A673 (cell line): Measurements from ENCODE around the gene MSL3. TPM values are rescaled to one million over a fixed set of nuclear protein-coding genes. Genes with fewer than 3 reads are reported as not detected.

Experiments used
- BruUV-seq: library from RNA; stranded (reverse); fragments of 400-500 nt; replicated peaks from 2 replicates; lab custom pipeline; 2021; lab: Mats Ljungman, UMichigan
- CTCF ChIA-PET: fragments of 300-600 bp; sonication (Branson Sonifier 250); formaldehyde crosslinking; loops from one replicate; lab custom pipeline; 2022; ENCODE audit warnings: antibody characterized with exemption; lab: Charles Lee
- POLR2A ChIA-PET: fragments of 300-600 bp; sonication (Branson Sonifier 250); formaldehyde crosslinking; loops from one replicate; lab custom pipeline; 2022; ENCODE audit warnings: antibody characterized with exemption; ENCODE audit not compliant: low non-redundant PET; lab: Charles Lee
- DNase-seq: peaks from one replicate; pipeline ENCODE4 v3.0.0-alpha.2; 2015; ENCODE audit warnings: low spot score
- H3K27ac ChIP-seq: fragments of 200-600 bp; sonication (generic); 2 replicates; pipeline ENCODE4 v1.5.1; 2016; ENCODE audit warnings: mixed run types, low read depth, mild to moderate bottlenecking, mixed read lengths, antibody characterized with exemption, low read length; ENCODE audit not compliant: poor library complexity, severe bottlenecking
- H3K27me3 ChIP-seq: fragments of 200-600 bp; sonication (generic); replicated peaks from 2 replicates; pipeline ENCODE4 v1.6.1; 2017; ENCODE audit warnings: mixed run types, low read depth, mild to moderate bottlenecking, mixed read lengths, antibody characterized with exemption, low read length; ENCODE audit not compliant: insufficient read depth, poor library complexity
- H3K36me3 ChIP-seq: fragments of 200-600 bp; sonication (generic); 2 replicates; pipeline ENCODE4 v1.6.1; 2016; ENCODE audit warnings: mixed run types, mild to moderate bottlenecking, mixed read lengths, antibody characterized with exemption, low read length; ENCODE audit not compliant: insufficient read depth, poor library complexity, severe bottlenecking
- H3K4me1 ChIP-seq: fragments of 200-600 bp; sonication (generic); 2 replicates; pipeline ENCODE4 v1.6.1; 2017; ENCODE audit warnings: mixed run types, mild to moderate bottlenecking, mixed read lengths, antibody characterized with exemption, low read length; ENCODE audit not compliant: insufficient read depth, poor library complexity, severe bottlenecking
- H3K4me3 ChIP-seq: fragments of 200-600 bp; sonication (generic); 2 replicates; pipeline ENCODE4 v1.5.1; 2016; ENCODE audit warnings: low read depth, mixed run types, mild to moderate bottlenecking, mixed read lengths, low read length; ENCODE audit not compliant: poor library complexity, severe bottlenecking
- H3K9me3 ChIP-seq: fragments of 200-600 bp; sonication (generic); 2 replicates; pipeline ENCODE4 v1.6.1; 2016; ENCODE audit warnings: mixed run types, low read depth, mild to moderate bottlenecking, mixed read lengths, antibody characterized with exemption, low read length; ENCODE audit not compliant: poor library complexity, severe bottlenecking
- CTCF ChIP-seq: fragments of 300-800, 200-600 bp; sonication (generic); conservative IDR thresholded peaks from 2 replicates; pipeline ENCODE4 v1.5.1; 2017; ENCODE audit warnings: low read depth, mild to moderate bottlenecking, antibody characterized with exemption, low read length, moderate library complexity, mixed read lengths
- EZH2 ChIP-seq: fragments of 200-600 bp; sonication (generic); IDR thresholded peaks from 2 replicates; pipeline ENCODE4 v1.6.1; 2017; ENCODE audit warnings: borderline replicate concordance, low read depth, mild to moderate bottlenecking, mixed read lengths, antibody characterized with exemption, low read length; ENCODE audit not compliant: poor library complexity, severe bottlenecking
- intact Hi-C: fragments of 100-400 bp; cut with micrococcal nuclease; formaldehyde crosslinking; loops from one replicate; pipeline ENCODE4 v1.10.0; 2022; ENCODE audit not compliant: unreplicated experiment
- total RNA-seq: library from RNA; stranded (reverse); gene quantifications from 2 replicates; pipeline ENCODE4 v1.2.3, GENCODE V29; 2021

Gene MSL3
- total RNA-seq, 1 experiment from 2014 or later = 15.8 TPM

GRCh38 chrX:11753668-11754067 lies 4.4 kb upstream of the MSL3 start:
- H3K36me3 ChIP-seq = no peaks in the 10 kb centered on the region
- ChIA-PET CTCF (no interaction called here), POLR2A (no interaction called here)
- peaks cover 80% of the 10 kb centered on the region for H3K27me3 ChIP-seq
- H3K9me3 ChIP-seq = no peaks in the 10 kb centered on the region
- intact Hi-C loops = no loop called here
- no peak overlapping the region for H3K4me3 ChIP-seq
- H3K4me1 ChIP-seq = no peaks in the 10 kb centered on the region
- TF ChIP-seq CTCF (no peak), EZH2 (no peak)
- BruUV-seq = no TSS peak
- DNase-seq = no peak
- H3K27ac ChIP-seq = no peak overlapping the region

GRCh38 chrX:11754958-11755645 lies 2.9 kb upstream of the MSL3 start:
- BruUV-seq = no TSS peak

GRCh38 chrX:11755724-11756123 lies 2.3 kb upstream of the MSL3 start:
- BruUV-seq = no TSS peak
- CTCF ChIA-PET = no interaction called here

More at GRCh38 chrX:11754958-11755645, 2.9 kb upstream of the MSL3 start:
- intact Hi-C loops = no loop called here
- TF ChIP-seq CTCF (no peak), EZH2 (no peak)
- Histone ChIP-seq H3K36me3 (no peaks in the 10 kb centered on the region), H3K4me1 (no peaks in the 10 kb centered on the region), H3K27me3 (peaks cover 74% of the 10 kb centered on the region), H3K9me3 (no peaks in the 10 kb centered on the region), H3K4me3 (no peak overlapping the region), H3K27ac (no peak overlapping the region)
- POLR2A ChIA-PET = no interaction called here
- CTCF ChIA-PET = no interaction called here
- DNase-seq = no peak

More at GRCh38 chrX:11755724-11756123, 2.3 kb upstream of the MSL3 start:
- Histone ChIP-seq H3K4me3 (no peak overlapping the region), H3K27ac (no peak overlapping the region), H3K9me3 (no peaks in the 10 kb centered on the region), H3K27me3 (peaks cover 68% of the 10 kb centered on the region), H3K36me3 (no peaks in the 10 kb centered on the region), H3K4me1 (no peaks in the 10 kb centered on the region)
- intact Hi-C loops = no loop called here
- DNase-seq = no peak
- POLR2A ChIA-PET = no interaction called here
- TF ChIP-seq CTCF = no peak
- TF ChIP-seq EZH2 = no peak
